GM21515 (cell line): ENCODE results near the gene DDAH1.

Source experiments
- ATAC-seq: cut with Tn5 transposase; IDR thresholded peaks from one replicate; pipeline ENCODE4 v1.9.1; 2021; ENCODE audit not compliant: unreplicated experiment

Gene DDAH1

DNA sequence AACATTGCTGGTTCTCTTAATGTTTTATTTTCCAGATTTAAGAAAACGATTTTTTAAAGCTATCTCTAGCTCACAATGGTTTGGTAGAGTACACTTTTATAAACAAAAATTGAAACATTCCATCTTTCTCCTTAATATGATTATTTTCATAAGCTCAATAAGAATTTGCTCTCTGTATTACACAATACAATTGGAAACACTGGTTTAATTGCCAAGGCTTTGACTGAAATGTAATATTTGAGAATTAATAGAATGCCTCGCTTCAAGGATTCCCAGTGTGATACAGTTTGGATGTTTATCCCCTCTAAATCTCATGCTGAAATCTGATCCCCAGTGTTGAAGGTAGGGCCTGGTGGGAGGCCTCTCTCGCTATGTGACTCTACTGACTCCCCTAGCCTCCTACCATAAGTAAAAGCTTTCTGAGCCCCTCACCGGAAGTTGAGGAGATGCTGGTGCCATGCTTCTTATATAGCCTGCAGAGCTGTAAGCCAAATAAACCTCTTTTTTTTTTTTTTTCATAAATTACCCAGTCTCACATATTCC is 67.4 kb downstream of the DDAH1 start:
- ATAC-seq = no peak

DNA sequence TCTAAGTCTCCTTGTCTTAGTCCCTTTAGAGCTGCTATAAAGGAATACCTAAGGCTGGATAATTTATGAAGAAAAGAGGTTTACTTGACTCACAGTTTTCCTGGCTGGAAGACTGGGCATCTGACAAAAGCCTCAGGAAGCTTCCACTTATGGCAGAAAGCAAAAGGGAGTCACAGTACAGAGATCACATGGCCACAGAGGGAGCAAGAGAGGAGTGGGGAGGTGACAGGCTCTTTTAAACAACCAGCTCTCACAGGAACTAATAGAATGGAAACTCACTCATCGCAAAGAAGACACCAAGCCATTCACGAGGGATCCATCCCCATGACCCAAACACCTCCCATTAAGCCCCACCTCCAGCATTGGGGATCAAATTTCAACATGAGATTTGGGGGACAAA is 68.8 kb downstream of the DDAH1 start:
- no peak for ATAC-seq

DNA sequence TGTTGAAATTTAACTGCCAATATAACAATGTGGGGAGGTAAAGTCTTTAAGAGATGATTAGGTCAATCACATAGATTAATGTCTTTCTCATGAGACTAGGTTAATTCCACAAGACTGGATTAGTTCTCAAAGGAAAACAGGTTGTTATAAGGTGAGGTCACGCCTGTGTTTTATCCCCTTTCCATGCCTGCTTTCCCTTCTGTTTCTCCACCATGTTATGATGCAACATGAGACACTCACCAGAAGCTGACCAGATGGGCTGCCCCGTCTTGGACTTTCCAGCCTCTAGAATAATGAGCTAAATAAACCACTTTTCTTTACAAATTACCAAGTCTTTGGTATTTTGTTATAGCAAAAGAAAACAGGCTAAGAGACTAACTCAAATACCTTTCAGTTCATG is 70.8 kb downstream of the DDAH1 start:
- no peak for ATAC-seq

DNA sequence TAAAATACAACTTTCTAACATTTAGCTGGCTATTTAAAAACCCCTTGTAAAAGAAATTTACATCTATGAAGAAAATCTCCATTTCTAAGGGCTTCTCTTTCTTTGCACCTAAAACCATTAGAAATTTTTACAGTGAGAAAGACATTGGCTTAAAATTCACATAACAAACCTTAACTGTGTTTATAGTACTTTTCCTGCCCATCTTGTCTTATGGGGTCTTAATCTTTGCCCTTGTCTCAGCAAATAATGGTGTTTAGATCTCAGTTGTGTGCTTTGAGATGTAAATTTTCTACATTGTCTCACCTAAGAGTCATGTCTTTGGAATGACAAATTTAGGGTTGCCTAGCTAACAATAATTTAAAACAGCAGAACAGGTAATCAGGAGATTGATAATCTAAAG is 71.5 kb downstream of the DDAH1 start:
- no peak for ATAC-seq

DNA sequence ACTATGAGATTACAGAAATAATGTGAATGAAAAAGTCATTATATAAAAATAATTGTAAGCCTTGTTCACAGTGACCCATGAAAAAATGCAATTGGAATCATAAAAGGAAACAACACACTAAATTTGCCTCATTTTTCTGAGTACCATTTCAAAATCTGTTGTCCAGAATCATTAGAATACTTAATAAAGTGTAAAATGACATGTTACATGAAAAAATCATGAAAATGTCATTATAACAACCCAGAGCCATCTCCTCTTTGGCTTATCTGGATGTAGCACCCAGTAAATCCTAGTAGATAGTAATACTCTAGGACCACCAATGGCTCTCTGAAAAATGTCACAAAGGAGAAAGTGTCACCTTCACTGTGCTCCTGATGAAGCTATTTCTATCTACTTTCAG is 76.5 kb downstream of the DDAH1 start:
- ATAC-seq = no peak

- no peak for ATAC-seq
Measured at GRCh38 chr1:85387781-85388180, 77.2 kb downstream of the DDAH1 start.

DNA sequence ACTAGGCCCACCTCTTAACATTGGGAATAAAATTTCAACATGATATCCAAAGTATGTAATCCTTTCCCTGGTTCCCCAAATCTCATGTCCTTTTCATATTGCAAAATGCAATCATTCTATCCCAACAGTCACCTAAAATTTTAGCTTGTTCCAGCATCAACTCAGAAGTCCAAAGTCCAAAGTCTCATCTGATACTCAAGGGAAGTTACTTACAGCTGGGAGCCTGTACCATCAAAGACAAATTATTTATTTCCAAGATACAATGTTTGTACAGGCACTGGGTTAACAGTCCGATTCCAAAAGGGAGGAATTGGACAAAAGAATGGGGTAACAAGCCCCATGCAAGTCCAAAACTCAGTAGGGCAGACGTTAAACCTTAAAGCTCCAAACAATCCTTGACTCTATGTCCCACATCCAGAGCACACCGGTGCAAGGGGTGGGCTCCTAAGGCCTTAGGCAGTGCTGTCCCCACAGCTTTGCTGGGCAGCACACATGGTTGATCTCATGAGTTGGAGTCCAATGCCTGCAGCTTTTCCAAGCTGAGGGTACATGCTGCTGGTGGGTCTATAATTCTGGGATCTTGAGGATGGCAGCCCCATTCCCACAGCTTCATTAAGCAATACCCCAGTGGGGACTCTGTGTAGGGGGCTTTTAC is 78.8 kb downstream of the DDAH1 start:
- ATAC-seq = no peak

GRCh38 chr1:85379203-85380136 is 85.5 kb downstream of the DDAH1 start:
- ATAC-seq = no peak

DNA sequence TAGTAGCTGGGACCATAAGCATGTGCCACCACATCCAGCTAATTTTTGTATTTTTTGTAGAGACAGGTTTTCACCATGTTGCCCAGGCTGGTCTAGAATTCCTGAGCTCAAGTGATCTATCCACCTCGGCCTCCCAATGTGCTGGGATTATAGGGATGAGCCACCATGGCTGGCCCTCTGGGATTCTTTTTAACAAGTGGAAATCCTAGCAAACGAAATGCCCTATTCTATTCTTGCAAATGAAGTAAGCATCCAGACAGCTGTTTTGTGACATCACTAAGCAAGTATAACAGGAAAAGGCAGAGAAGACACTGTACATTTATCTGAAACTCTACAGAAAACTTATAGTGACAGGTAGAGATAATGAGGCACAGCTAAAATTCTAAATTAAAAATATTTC is 86.4 kb downstream of the DDAH1 start:
- ATAC-seq = no peak

DNA sequence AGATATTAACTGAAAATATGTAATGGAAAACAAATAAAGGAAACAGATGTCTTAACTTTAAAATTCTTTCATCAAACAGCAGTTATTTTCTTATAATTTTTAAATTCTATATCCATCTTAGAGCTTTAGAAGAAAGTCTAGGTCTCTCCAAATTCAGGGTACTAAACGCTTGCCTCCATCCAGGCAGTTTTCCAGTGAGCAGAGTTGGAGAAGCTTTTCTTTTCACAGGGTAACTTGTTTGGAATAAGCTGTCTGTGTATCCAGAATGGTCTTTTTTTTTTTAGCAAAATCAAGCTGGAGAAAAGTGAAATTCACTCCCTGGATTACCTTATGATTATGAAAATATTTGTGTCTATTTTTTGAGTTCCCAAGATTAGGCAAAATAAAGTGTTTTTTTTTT is 88.6 kb downstream of the DDAH1 start:
- no peak for ATAC-seq

DNA sequence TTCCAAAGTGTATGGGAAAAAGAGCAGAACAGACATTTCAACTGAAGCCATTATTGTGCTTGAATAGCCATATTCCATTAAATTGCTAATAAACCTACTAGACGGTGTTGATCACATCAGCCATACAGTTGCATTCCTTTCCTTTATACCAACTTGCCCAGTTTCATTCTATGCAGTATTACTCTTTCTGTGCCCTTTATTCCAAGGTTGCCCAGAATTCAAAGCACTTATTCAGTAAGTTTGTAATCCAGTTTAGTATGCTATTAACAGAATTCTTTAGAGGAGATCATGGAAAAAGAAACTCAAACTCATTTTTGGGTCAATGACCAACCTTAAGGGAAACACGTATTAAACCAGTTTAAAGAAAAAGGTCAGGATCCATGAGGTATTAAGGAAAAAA is 89.5 kb downstream of the DDAH1 start:
- no peak for ATAC-seq

GRCh38 chr1:85374160-85374559 is 90.8 kb downstream of the DDAH1 start:
- no peak for ATAC-seq

DNA sequence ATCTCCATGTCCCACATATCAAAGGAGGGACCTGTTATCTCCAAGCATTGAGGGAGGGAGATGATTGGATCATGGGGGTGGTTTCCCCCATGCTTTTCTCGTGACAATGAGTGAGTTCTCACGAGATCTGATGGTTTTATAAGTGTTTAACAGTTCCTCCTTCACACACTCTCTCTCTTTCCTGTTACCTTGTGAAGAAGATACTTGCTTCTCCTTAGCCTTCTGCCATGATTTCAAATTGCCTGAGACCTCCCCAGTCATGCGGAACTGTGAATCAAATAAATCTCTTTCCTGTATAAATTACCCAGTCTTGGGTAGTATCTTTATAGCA is 91.6 kb downstream of the DDAH1 start:
- no peak for ATAC-seq

DNA sequence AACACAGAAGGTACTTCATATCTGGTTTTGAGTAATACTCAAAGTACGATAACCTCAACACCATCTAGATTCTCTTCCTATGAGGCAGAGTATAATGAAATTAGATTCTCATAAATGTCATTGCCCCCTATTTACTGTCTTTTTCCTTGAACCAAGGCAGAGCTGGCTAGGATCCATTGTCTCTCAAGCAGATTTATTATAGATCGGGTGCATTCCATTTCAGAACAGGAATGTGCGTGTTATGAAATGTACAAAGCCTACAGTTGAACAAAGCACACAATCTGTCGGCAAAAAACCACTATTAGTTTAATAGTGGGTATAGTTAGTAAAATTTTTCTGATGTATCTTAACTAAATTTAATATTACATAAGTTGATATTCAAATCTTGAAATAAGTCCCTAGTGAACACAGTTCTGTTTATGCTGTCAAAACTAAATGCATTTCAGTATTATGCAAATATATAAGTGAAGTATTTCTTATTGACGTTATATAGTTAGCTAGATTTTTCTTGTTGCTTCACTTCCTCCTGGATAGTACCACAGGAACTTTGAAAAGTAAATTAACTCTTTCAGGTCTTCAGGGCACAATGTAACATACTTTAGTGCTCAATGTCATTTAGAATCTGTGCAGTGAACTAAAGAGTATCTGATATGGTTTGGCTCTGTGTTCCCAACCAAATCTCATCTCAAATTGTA is 92.1 kb downstream of the DDAH1 start:
- no peak for ATAC-seq

DNA sequence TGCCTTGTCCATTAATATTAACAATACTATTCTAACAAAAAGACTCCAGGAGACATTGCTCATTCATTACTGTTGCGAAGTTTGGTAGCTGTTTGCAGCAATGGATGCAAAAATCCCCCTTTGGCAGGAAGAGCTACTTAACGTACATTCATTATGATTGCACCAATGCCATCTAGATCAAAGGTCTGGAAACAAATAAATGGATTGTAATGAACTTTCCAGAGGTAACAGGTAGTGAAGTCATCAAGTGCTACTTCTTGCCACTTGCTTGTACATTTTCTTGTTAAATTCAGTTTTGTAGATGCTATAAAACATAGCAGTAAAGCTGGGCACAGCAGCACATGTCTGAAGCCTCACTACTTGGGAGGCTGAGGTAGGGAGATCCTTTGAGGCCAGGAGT is 93.9 kb downstream of the DDAH1 start:
- no peak for ATAC-seq

DNA sequence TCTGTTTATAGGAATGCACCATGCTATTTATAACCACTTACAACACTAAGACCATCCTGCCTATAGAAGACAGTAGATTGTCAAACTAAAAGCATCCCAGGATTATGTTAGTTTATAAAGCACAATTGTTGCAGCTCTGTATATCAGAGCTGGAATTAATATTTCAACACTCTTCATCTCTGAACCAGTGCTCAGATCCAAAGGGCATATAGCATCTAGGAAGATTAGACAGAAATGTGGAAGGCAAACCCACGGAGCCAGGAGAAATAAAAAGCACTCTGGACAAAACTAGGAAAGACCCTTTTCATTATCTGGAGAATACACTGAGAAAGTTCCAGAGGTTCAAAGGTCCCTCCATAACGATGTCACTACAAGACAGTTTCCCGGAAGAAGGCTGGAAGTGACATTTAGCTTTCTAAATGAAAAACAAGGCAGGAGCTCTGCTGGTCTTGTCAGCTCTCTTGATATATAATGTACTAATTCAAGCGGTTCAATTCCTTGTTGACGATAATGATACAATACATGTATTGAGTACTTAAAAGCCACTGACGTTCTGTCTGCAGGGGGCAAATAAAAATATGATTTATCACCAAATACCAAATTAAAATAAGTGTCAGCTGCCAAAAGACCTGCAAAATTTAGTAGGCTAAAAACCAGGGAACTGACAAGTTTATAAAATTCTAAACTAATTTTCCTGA is 96.7 kb downstream of the DDAH1 start:
- ATAC-seq = no peak

DNA sequence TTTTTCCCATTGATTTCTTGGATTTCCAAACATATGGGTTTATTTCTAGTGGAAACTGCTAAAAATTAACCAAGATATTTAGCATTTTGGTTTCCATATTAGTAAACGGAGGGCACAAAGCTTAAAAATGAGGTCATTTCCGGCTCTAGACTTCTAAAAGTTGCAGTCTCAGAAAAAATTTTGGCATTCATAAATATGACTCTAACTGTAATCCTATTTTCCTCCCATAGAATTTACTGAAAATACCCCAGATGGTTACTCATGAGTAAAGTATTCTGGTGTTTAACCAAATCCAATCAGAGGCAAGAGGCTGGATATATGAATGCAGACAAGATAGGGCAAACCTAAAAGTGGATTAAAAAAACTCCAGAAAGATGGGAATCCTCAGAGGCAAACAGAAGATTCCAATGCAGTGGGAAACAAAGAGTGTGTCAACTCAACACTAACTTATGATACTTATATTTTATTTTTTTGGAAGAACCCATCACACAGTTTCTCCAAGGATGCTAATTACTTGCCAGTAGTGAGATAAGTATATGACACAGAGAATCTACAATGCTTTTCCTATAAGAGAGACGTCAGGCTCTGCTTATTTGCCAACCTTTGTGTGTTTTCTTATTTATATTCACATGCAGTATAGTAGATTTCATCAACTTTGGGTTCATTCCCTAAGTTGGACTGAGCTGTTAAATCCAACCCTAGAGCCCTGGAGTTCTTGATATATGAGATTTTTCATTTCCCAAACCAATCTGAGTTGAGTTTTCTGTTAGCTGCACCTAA is 98.4 kb downstream of the DDAH1 start:
- ATAC-seq = no peak

- no peak for ATAC-seq
Measured at GRCh38 chr1:85365851-85366250, 99.1 kb downstream of the DDAH1 start.

DNA sequence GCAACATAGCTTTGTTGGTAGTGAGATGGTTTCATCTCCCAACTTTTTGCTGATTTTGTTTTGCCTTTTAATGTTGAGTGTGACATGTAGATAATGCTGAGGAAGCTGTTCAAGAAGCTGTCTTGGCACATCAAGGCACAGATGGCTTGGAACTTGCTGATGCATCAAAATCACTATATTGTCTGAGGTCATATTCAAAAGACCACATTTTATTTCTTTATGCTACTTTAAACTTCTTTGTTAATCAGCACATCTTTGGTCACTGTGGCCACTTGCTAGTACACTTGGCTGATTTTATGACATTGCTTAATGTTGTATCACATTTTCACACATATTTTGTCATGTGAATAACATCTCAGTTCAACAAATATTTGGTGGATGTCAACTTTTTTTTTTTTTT is 101.4 kb downstream of the DDAH1 start:
- no peak for ATAC-seq

DNA sequence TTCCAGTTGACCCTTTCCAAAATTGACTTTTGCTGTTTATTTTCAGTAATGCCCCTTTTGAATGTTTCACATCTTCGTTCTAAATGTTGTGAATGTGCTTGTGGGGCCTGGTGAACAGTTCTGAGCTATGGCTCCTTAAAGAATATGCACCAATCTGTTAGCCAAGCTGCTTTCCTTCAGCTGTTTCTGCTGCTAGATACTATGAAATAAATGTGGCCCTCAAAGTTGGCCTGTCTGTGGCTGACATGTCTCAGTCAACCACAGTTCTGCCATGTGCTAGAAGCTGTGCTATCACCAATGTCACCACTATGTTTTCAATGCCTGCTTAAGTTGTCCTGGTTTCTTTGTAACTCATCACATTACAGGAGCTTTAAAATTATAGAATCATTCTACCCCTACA is 101.9 kb downstream of the DDAH1 start:
- ATAC-seq = no peak
